Lower leg skin (tissue), 3 donors: Measurements from ENCODE around the gene GNAS-AS1.

Experiments
- POLR2A ChIP-seq, 2 donors: fragments of 450-650 bp; IDR thresholded peaks; one replicate each; pipeline ENCODE4 v1.6.1; 2016 to 2017; ENCODE audit warnings: antibody characterized with exemption in 2 of 2, mild to moderate bottlenecking in 1 of 2, moderate library complexity in 1 of 2
- TF ChIP-seq, protein P1 (sequence below), 3 donors: fragments of 450-650 bp; IDR thresholded peaks; one replicate each; pipeline ENCODE4 v1.5.1; 2016; ENCODE audit warnings: antibody characterized with exemption in 3 of 3, mild to moderate bottlenecking in 3 of 3, moderate library complexity in 2 of 3

DNA sequence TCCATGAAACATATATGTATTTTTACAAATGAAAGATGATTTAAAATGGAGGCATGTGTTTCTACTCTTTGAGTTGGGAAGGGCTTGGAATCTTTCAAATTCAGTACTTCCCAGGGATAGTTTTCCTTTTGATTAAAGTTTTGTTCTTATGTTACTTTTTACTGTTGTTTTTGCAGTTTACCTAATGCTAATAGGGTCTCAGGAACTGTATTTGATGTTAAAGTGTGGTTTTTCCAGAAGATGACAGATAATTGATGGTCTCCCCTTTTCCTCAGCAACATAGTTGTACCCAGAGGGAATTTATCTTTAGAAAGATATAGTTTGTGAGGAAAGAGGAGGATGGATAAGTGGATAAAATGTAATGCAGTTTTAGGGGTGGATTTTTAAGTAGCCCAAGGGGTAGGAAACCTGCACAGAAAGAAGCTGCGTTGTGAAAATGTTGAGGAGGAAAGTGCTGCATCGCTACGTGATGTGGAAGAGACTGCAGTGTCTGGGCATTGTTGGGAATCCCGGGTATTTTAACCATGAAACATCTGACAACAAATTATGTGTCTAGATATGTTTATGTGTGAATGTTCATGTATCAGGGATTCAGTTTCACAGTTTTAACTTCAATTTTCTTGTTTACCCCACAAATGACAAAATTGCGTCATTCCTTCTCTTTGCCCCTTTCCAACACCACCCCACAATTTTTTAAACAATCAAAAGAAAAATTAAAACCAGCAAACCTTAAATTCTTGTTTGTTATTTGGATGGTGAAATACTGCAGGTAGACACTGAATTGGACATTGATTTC is 44.1 kb upstream of the GNAS-AS1 start:
- TF ChIP-seq, protein P1, sequence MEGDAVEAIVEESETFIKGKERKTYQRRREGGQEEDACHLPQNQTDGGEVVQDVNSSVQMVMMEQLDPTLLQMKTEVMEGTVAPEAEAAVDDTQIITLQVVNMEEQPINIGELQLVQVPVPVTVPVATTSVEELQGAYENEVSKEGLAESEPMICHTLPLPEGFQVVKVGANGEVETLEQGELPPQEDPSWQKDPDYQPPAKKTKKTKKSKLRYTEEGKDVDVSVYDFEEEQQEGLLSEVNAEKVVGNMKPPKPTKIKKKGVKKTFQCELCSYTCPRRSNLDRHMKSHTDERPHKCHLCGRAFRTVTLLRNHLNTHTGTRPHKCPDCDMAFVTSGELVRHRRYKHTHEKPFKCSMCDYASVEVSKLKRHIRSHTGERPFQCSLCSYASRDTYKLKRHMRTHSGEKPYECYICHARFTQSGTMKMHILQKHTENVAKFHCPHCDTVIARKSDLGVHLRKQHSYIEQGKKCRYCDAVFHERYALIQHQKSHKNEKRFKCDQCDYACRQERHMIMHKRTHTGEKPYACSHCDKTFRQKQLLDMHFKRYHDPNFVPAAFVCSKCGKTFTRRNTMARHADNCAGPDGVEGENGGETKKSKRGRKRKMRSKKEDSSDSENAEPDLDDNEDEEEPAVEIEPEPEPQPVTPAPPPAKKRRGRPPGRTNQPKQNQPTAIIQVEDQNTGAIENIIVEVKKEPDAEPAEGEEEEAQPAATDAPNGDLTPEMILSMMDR (IDR thresholded peaks at IDR 0.05) = no peak
- no peak for TF ChIP-seq POLR2A (IDR thresholded peaks at IDR 0.05)
